Keratinocyte (primary cell): ENCODE measurements around the gene PAX8. TPM values are rescaled to one million over a fixed set of nuclear protein-coding genes. Genes with fewer than 3 reads are reported as not detected.

Experiments used
- DNase-seq: peaks from one replicate; pipeline ENCODE4 v3.0.0-alpha.2; 2011; ENCODE audit warnings: low read depth, missing footprints, low spot score
- FAIRE-seq: peaks from 2 replicates; lab custom pipeline; 2011; peaks lifted over from hg19 to GRCh38; lab: Jason Lieb, UNC
- H2AFZ ChIP-seq: 2 replicates; pipeline ENCODE4 v1.6.0; 2012; ENCODE audit warnings: low read length, control low read depth, inconsistent platforms; ENCODE audit not compliant: control insufficient read depth
- H3K27ac ChIP-seq: 2 replicates; pipeline ENCODE4 v1.5.1; 2011; ENCODE audit warnings: low read length; ENCODE audit not compliant: control insufficient read depth, insufficient read depth
- H3K27me3 ChIP-seq: 3 replicates; pipeline ENCODE4 v1.6.0; 2011; ENCODE audit warnings: low read length; ENCODE audit not compliant: control insufficient read depth, insufficient read depth; ENCODE audit errors: extremely low read depth
- H3K36me3 ChIP-seq, 2 experiments: 2 replicates in 1 of 2; 3 replicates in 1 of 2; pipeline ENCODE4 v1.5.1; 2011; ENCODE audit warnings: low read length in 2 of 2, mild to moderate bottlenecking in 1 of 2; ENCODE audit not compliant: control insufficient read depth in 2 of 2, insufficient read depth in 2 of 2; ENCODE audit errors: extremely low read depth in 1 of 2
- H3K4me1 ChIP-seq: 3 replicates; pipeline ENCODE4 v1.5.1; 2011; ENCODE audit warnings: low read length; ENCODE audit not compliant: control insufficient read depth, insufficient read depth; ENCODE audit errors: extremely low read depth
- H3K4me2 ChIP-seq: 3 replicates; pipeline ENCODE4 v1.6.0; 2011; ENCODE audit warnings: low read depth, low read length; ENCODE audit not compliant: control insufficient read depth, insufficient read depth; ENCODE audit errors: extremely low read depth
- H3K4me3 ChIP-seq, 3 experiments: fragments of 200-600 bp in 1 of 3; sonication (generic) in 1 of 3; 2 replicates in 2 of 3; 3 replicates in 1 of 3; pipeline ENCODE4 v1.5.1; 2011 to 2016; ENCODE audit warnings: low read length in 3 of 3, mild to moderate bottlenecking in 3 of 3, control low read depth in 2 of 3, inconsistent platforms in 1 of 3, low read depth in 1 of 3, mixed read lengths in 1 of 3, mixed run types in 1 of 3, moderate library complexity in 1 of 3; ENCODE audit not compliant: control insufficient read depth in 2 of 3, insufficient read depth in 2 of 3; ENCODE audit errors: extremely low read depth in 1 of 3
- H3K79me2 ChIP-seq: 2 replicates; pipeline ENCODE4 v1.6.0; 2012; ENCODE audit warnings: low read length; ENCODE audit not compliant: control insufficient read depth, insufficient read depth
- H3K9ac ChIP-seq: 3 replicates; pipeline ENCODE4 v1.6.0; 2011; ENCODE audit warnings: low read length; ENCODE audit not compliant: control insufficient read depth, insufficient read depth; ENCODE audit errors: extremely low read depth
- H3K9me1 ChIP-seq: 3 replicates; pipeline ENCODE4 v1.6.0; 2011; ENCODE audit warnings: low read length; ENCODE audit not compliant: control insufficient read depth, insufficient read depth; ENCODE audit errors: extremely low read depth
- H3K9me3 ChIP-seq: 2 replicates; pipeline ENCODE4 v1.5.1; 2012; ENCODE audit warnings: low read depth, low read length; ENCODE audit not compliant: control insufficient read depth
- H4K20me1 ChIP-seq: 3 replicates; pipeline ENCODE4 v1.6.0; 2011; ENCODE audit warnings: low read length; ENCODE audit not compliant: control insufficient read depth, insufficient read depth; ENCODE audit errors: extremely low read depth
- CTCF ChIP-seq, 3 experiments: IDR thresholded peaks in 1 of 3; conservative IDR thresholded peaks in 1 of 3; optimal IDR thresholded peaks in 1 of 3; 2 replicates in 2 of 3; 3 replicates in 1 of 3; pipeline versions ENCODE3 to v1.5.1; 2011; ENCODE audit warnings: low read length in 3 of 3, mild to moderate bottlenecking in 3 of 3, moderate library complexity in 2 of 3, control low read depth in 1 of 3, inconsistent platforms in 1 of 3; ENCODE audit not compliant: insufficient read depth in 2 of 3; ENCODE audit errors: extremely low read depth in 1 of 3
- EZH2 ChIP-seq: IDR thresholded peaks from one replicate; pipeline ENCODE4 v1.6.1; 2012; ENCODE audit warnings: inconsistent platforms, mild to moderate bottlenecking, low read length, moderate library complexity
- dilution Hi-C: fragments of 300-500 bp; cut with MboI; formaldehyde crosslinking; loops from one replicate; pipeline ENCODE4 v1.7.0; 2020; ENCODE audit warnings: low sequenced_read_pairs; ENCODE audit not compliant: extremely low pct_ligation_motif_present
- polyA plus RNA-seq, 5 experiments: library from polyadenylated mRNA; depleted of rRNA in 3 of 5; stranded (reverse) in 3 of 5; stranded (forward) in 1 of 5; unstranded in 1 of 5; fragments of >200 nt; gene quantifications; 1 replicate in 1 of 5; 2 replicates in 3 of 5; 3 replicates in 1 of 5; pipeline versions ENCODE4 v1.2.1 to v1.2.3, GENCODE V29; 2011 to 2012; ENCODE audit warnings: missing spikeins in 2 of 5, low read depth in 1 of 5, low replicate concordance in 1 of 5

Gene PAX8
- polyA plus RNA-seq, 1 donor (not counting 4 experiments of a cell fraction or from before 2014, with no cell fraction given): 3.4 TPM

DNA sequence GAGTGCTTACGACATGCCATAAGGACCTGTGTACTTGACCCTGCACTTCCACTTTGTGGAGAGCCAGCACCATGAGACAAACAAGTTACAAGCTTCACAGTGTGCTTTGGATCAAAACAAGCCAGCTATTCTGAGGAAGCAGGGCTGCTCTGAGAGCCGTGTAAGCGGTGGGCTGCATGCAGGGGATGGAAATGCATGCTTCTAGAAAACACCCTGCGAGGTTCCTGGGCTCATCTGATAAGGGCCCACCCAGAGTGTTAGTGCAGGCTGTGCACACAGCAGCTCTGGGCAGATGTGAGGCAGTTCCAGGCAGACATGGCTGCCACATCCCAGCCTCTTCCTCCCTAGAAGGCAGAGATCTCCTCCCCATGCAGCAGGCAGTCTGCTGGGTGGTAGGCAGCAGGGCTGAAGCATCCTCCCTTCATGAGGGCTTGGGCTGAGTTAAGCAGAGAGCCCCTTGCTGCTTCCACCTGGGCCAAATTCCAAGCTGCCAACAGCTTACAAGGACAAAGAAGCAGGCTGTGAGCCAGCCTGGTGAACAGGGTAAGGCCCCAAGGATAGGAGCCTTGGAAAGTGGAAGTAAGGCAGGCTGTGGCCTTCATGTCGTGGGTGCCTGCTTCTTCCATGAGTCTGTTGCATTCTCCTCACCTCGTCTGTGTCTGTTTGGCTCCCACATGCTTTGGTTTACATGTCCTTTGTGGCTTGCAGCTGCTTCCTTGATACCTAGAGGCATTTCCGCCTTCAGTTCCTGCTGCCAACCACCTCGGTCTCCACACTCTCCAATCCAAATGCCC is 97.3 kb downstream of the PAX8 start:
- FAIRE-seq (no peak), DNase-seq (no peak)
- no peak overlapping the region for H3K9ac ChIP-seq

DNA sequence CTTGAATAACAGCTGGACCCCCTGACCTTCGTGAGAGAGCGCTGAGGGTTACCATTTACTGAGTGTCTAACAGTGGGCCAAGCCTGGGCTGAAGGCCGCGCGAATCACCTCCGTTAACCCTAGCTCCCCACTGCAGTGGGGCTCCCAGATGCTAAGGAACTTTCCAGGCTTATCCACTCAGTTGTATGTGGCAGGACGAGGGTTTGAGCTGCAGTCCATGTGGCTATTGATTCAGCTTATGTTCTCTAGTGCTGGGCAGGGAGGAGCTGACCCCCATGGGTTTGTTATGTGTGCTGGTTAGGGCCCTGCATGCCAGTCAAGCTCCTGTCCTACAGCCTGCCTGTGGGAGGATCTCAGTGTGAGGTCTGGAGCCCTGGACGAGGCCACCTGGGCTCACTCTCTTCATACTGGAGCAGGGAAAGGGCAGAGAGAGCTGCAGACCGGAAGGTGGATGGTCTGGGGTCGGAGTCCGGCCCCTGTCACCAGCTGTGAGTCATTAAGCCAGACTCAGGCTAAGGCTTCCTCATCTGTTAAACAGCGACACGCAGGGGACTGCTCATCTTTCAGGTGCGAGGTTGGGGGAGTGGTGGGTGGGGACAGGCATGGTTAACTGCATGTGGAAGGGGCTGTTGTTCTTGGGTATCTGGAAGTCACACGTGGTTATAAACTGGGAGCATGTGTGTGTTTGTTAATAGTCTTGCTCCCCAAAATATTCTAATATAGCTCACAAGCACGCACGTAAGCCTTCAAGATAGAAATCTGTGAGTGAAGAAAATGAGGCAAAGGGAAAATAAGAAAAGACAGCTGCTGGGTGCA is 98.4 kb downstream of the PAX8 start:
- Histone ChIP-seq H3K27me3 (no peaks in the 10 kb centered on the region), H4K20me1 (no peaks in the 10 kb centered on the region), H3K4me3 (no peak overlapping the region), H3K36me3 (peaks cover 0 to 5% of the 10 kb centered on the region in 2 experiments), H3K9me1 (no peaks in the 10 kb centered on the region), H3K4me1 (peaks cover 4% of the 10 kb centered on the region), H3K4me2 (no peak overlapping the region), H3K9ac (no peak overlapping the region), H3K79me2 (no peaks in the 10 kb centered on the region), H3K27ac (no peak overlapping the region), H3K9me3 (no peaks in the 10 kb centered on the region), H2AFZ (no peak overlapping the region)
- no peak for FAIRE-seq
- dilution Hi-C loops: no loop called here
- no peak for DNase-seq
- TF ChIP-seq EZH2: no peak
- no peak for TF ChIP-seq CTCF (optimal IDR thresholded peaks at IDR 0.05 in 1 of 3, IDR thresholded peaks at IDR 0.05 in 1 of 3, conservative IDR thresholded peaks at IDR 0.05 in 1 of 3; ENCODE audit: extremely low read depth in 1 of 3, insufficient read depth in 2 of 3, low read length in 3 of 3)

More for the DNA sequence above, 97.3 kb downstream of the PAX8 start:
- H3K27ac ChIP-seq: no peak overlapping the region
- H3K4me2 ChIP-seq: no peak overlapping the region
- no peaks in the 10 kb centered on the region for H3K27me3 ChIP-seq
- dilution Hi-C loops: no loop called here
- H3K9me1 ChIP-seq: no peaks in the 10 kb centered on the region
- peaks cover 0 to 6% of the 10 kb centered on the region in 2 experiments for H3K36me3 ChIP-seq
- H4K20me1 ChIP-seq: no peaks in the 10 kb centered on the region
- TF ChIP-seq EZH2 (no peak), CTCF (optimal IDR thresholded peaks at IDR 0.05 in 1 of 3, IDR thresholded peaks at IDR 0.05 in 1 of 3, conservative IDR thresholded peaks at IDR 0.05 in 1 of 3; ENCODE audit: extremely low read depth in 1 of 3, insufficient read depth in 2 of 3, low read length in 3 of 3) (no peak)
- H3K79me2 ChIP-seq: no peaks in the 10 kb centered on the region
- peaks cover 4% of the 10 kb centered on the region for H3K4me1 ChIP-seq
- H3K9me3 ChIP-seq: no peaks in the 10 kb centered on the region
- H3K4me3 ChIP-seq: no peak overlapping the region
- no peak overlapping the region for H2AFZ ChIP-seq
